Measurements from ENCODE around the gene CEP72. TPM values are rescaled to one million over a fixed set of nuclear protein-coding genes. Genes with fewer than 3 reads are reported as not detected.
"Not testable (repeated sequence)": the region's sequence is repeated elsewhere in the genome, so short reads cannot be mapped to it uniquely, and the experiment has no call there.

CEP72 gene
- total RNA-seq, 1 experiment from 2014 or later, result 7.7 TPM

GRCh38 chr5:592158-592557 is 20.0 kb upstream of the CEP72 start:
- DNase-seq (ENCODE audit: low read depth), result no peak
- in situ Hi-C loops (cut with HindIII; ENCODE audit: low pct_unique_long_range_greater_than_20kb, low sequenced_read_pairs), result no loop called here

DNA sequence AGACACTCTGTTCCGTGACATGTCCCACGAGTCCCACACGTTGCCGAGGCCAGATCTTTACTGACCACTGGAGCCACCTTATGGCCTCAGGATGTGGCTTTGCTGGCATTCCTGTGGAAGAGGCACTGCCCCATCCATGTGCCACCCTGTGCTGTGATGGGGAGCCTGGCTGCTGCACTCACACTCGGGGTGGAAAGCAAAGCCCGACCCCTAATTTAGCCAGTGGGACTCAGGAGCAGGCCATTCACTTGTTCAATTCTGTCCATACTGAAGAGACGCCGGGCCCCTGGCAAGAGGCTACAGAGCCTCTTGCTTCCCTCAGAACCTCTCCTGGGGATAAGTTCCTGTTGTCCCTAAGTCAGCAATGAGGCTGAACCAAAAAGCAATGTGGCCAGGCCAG is 18.6 kb upstream of the CEP72 start:
- DNase-seq (ENCODE audit: low read depth), result no peak
- in situ Hi-C loops (cut with HindIII; ENCODE audit: low pct_unique_long_range_greater_than_20kb, low sequenced_read_pairs), result no loop called here

DNA sequence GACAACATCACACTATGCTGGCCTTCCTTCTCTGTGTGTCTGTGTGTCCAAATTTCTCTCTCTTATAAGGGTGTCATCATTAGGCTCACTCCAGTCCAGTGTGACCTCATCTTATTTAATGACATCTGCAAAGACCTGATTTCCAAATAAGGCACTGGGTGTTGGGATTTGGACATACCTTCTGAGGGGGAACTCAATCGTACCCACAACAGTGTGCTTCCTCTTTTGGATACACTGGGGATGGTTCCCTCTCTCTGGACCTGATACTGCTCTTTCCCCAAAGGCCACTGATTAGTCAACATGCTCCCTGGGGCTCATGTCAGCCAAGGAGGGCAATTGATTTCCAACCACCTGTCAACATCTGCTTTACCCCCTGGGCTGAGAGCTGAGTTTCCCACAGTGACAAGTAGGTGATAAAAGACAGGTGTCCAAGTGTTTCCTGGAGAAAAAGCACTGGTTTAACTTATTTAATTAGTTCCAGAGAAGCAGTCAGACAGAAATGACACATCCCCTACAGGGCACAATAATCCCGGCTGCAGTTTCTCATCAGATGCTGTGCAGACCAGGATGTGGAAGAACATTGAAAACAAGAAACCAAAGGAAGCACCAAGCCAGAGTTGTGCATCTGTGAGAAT is 17.8 kb upstream of the CEP72 start:
- no peak for DNase-seq (ENCODE audit: low read depth)
- in situ Hi-C loops (cut with HindIII; ENCODE audit: low pct_unique_long_range_greater_than_20kb, low sequenced_read_pairs), result no loop called here

- in situ Hi-C loops (cut with HindIII; ENCODE audit: low pct_unique_long_range_greater_than_20kb, low sequenced_read_pairs), result no loop called here
- DNase-seq (ENCODE audit: low read depth), result no peak
Measured at GRCh38 chr5:595285-595875, 16.8 kb upstream of the CEP72 start.

DNA sequence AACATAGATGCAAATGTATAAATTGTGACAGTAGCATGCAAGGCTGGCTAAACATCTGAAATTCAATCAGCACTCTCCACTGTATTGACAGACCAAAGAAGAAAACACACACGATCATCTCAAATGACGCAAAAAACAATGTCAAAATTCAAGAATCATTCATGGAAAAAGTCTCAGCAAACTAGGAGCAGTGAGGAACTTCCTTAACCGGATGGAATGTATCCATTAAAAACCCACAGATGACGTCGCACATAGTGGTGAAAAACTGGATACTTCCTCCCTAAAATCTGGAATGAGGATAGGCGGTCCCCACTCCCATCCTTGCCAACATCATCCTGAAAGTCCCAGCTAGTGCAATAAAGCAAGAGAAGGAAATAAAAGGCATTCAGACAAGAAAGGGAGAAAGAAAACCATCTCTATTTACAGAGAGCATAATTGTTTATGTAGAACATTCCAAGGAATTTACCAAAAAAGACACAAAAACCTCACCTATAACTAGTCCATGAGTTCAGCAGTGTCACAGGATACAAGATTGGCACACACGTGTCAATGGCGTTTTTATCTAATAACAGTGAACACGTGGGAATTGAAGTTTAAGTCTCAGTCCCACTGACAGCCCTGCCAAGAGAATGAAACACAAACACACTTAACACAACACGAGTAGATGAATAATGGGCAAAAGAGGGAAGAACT is 14.1 kb upstream of the CEP72 start:
- DNase-seq (ENCODE audit: low read depth), result no peak
- in situ Hi-C loops (cut with HindIII; ENCODE audit: low pct_unique_long_range_greater_than_20kb, low sequenced_read_pairs), result no loop called here

- in situ Hi-C loops (cut with HindIII; ENCODE audit: low pct_unique_long_range_greater_than_20kb, low sequenced_read_pairs), result no loop called here
- no peak for DNase-seq (ENCODE audit: low read depth)
Measured at GRCh38 chr5:598564-598890, 13.6 kb upstream of the CEP72 start.

DNA sequence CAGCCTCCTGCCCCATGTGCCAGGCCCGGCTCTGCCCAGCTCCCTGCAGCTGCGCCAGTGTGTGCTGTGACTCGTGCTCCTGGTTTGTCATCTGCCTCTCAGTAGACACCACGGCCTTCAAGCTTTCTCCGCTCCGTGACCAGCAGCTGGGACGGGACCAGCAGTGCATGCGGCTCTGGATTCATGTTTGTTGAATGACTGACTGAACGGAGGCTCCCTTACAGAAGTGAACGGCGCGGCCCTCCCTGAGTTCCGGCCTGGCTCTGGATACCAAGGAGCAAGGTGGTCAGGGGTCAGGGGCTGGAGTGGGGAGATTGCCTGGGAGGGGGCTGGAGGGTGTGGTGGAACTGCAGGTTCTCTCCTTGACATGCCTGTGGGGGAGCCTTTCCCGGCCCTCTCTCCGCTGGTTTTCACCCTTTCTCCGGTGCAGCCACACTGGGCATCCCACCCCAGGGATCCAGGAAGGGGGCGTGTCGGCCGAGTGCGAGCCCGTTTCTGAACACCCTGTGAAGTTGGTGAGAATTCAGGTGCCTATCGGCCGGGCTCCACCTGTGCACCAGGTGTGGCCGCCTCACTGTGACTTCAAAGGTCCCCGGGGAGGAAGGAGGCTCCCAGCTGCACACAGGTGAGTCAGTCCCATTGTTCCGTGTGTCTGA is 11.1 kb upstream of the CEP72 start:
- in situ Hi-C loops (cut with HindIII; ENCODE audit: low pct_unique_long_range_greater_than_20kb, low sequenced_read_pairs), result no loop called here
- DNase-seq (ENCODE audit: low read depth), result no peak

GRCh38 chr5:601771-602465 is 10.2 kb upstream of the CEP72 start:
- in situ Hi-C loops (cut with HindIII; ENCODE audit: low pct_unique_long_range_greater_than_20kb, low sequenced_read_pairs), result no loop called here
- no peak for DNase-seq (ENCODE audit: low read depth)

DNA sequence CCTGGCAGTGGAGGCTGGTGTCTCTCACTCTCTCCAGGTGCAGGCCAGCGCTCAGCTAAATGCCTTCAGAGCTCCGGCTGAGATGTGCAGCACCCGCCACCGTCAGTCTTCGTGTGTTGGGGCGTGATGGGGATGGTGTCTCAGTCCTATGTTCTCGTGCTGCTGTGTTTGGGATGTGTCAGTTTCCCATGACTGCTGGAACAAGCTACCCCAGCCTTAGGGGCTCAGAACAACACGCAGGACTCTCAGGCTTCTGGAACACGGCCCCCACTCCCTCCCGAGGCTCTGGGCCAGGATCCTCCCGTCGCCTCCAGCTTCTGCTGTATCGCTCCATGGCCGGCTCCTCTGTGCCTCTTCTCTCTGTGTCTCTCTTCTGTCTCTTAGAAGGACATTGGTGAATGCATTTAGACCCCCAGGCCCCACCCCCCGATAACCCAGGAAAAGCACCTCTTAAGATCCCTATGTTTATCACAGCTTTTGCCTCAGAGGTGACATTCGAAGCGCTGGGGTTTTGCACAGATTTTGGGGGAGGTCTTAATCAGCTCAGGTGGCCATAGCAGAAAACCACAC is 9.6 kb upstream of the CEP72 start:
- in situ Hi-C loops (cut with HindIII; ENCODE audit: low pct_unique_long_range_greater_than_20kb, low sequenced_read_pairs), result no loop called here
- DNase-seq (ENCODE audit: low read depth), result no peak

DNA sequence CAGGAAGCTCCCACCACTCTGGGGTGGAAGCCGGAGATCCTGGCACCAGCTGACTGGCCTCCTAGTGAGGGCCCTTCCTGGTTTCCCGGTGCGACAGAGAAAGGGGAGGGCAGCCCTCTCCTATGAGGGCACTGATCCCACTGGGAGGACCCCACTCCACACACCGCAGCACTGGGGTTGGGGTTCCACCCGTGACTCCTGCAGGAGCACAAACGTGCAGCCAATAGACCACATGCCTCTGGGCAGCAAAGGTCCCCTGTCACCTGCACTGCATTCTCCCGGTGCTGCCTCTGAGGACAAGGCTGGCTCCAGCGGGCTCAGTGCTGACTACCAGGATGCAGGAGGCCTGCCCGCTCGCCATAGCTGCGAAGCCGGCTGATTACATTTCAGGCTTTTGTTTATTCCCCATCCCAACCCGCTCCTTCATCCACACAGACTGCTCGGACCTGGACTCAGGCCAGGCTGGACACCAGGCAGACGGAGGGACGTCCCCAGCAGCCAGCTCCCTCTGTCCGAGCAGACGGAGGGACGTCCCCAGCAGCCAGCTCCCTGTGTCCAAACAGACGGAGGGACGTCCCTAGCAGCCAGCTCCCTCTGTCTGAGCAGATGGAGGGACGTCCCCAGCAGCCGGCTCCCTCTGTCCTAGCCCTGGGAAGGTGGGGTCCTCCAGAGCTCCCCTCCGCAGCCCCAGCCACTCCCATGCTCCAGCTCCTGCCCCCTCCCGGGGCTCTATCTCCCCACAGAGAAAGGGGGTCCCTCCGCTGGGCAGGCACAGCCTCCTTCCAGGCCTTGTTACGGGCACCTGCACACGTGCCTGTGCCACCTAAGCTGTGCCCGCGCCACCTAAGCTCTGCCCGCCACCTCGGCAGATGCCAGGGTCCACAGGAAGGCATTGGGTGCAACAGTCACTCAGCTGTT is 8.8 kb upstream of the CEP72 start:
- in situ Hi-C loops (cut with HindIII; ENCODE audit: low pct_unique_long_range_greater_than_20kb, low sequenced_read_pairs), result no loop called here
- DNase-seq (ENCODE audit: low read depth), result no peak

- in situ Hi-C loops (cut with HindIII; ENCODE audit: low pct_unique_long_range_greater_than_20kb, low sequenced_read_pairs), result no loop called here
- no peak for DNase-seq (ENCODE audit: low read depth)
Measured at GRCh38 chr5:604391-604831, 7.7 kb upstream of the CEP72 start.

DNA sequence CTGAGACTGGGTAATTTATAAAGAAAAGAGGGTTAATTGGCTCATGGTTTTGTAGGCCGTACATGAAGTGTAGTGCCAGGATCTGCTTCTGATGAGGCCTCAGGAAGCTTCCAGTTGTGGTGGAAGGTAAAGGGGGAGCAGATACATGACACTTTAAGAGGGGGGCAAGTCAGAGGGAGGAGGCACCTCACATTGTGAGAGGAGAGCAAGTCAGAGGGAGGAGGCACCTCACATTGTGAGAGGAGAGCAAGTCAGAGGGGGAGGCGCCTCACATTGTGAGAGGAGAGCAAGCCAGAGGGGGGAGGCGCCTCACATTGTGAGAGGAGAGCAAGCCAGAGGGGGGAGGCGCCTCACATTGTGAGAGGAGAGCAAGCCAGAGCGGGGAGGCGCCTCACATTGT is 7.0 kb upstream of the CEP72 start:
- in situ Hi-C loops (cut with HindIII; ENCODE audit: low pct_unique_long_range_greater_than_20kb, low sequenced_read_pairs); DNase-seq (ENCODE audit: low read depth): not testable (repeated sequence)

- in situ Hi-C loops (cut with HindIII; ENCODE audit: low pct_unique_long_range_greater_than_20kb, low sequenced_read_pairs), result no loop called here
Measured at GRCh38 chr5:606061-606460, 6.1 kb upstream of the CEP72 start.

GRCh38 chr5:606526-607399 is 5.4 kb upstream of the CEP72 start:
- no peak for DNase-seq (ENCODE audit: low read depth)
- in situ Hi-C loops (cut with HindIII; ENCODE audit: low pct_unique_long_range_greater_than_20kb, low sequenced_read_pairs), result no loop called here

More at GRCh38 chr5:606061-606460, 6.1 kb upstream of the CEP72 start:
- no peak for DNase-seq (ENCODE audit: low read depth)

- in situ Hi-C loops (cut with HindIII; ENCODE audit: low pct_unique_long_range_greater_than_20kb, low sequenced_read_pairs), result no loop called here
- DNase-seq (ENCODE audit: low read depth), result no peak
Measured at GRCh38 chr5:607541-608428, 4.4 kb upstream of the CEP72 start.

Data from Caki2 (cell line).